ENCODE measurements around the gene PDE6B.
"Not testable (repeated sequence)": the region's sequence is repeated elsewhere in the genome, so short reads cannot be mapped to it uniquely, and the experiment has no call there.

Gene PDE6B

DNA sequence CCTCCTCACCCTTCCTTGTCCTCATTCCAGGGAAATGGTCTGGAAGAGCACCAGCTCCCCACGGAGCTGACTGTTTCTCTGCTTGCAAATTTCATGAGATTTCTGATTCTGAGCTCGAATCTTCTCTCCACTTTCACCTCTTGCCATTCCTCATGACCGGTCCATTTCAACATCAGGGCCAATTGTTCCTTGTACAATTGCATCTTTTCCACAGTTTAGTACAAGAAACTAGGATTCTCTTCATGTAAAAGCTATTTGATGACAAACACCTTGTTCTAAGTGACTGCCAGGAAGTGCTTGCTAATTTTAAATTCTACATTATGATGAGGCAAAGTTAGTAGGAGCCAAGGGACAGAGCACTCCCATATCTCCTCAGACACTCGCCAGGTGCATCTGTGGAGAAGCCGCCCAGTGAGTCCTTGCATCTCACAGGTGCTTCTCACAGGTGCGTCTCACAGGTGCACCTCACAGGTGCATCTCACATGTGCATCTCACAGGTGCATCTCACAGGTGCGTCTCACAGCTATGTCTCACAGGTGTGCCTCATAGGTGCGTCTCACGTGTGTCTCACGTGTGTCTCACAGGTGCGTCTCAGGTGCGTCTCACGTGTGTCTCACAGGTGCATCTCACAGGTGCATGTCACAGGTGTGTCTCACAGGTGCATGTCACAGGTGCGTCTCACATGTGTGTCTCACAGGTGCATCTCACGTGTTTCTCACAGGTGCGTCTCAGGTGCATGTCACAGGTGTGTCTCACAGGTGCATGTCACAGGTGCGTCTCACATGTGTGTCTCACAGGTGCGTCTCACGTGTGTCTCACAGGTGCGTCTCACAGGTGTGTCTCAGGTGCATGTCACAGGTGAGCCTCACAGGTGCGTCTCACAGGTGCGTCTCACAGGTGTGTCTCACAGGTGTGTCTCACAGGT lies 3.0 kb upstream of the PDE6B start:
- no peak for DNase-seq (ENCODE audit: low spot score)

DNA sequence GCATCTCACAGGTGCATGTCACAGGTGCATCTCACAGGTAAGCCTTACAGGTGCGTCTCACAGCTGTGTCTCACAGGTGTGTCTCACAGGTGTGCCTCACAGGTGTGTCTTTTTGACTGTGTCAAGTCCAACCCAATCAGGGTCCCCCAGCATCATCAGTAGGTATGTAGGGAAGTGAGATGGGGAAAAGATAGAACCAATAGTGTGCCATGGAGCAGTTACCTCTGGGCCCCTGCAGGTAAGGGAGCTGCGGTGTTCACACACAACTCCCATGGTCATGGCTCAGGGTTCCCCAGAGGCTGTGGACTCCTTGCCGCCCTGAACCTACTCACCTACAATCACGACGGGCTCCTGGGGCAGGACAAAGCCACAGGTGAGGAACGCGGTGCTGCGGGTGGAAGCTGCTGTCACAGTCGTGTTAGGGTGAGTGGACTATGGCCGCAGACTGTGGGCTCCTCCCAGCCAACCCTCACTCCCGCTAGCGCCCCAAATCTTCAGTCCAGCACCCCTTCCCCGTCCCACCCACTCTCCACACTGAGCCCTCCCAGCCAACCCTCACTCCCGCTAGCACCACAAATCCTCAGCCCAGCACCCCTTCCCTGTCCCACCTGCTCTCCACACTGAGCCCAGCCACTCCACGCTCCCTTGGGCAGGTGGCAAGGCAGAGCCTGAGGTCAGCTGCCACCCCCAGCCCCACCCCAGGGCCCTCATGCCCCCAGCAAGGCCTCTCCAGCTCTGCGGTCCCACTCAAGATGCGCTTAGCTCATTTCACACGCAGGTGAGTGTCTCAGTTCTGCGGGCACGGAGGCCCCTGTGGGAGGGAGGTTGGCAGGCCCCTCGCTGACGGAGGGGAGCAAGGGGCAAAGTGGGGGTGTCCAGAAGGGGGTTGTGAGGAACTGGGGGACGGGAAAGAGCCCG lies 2.1 kb upstream of the PDE6B start:
- DNase-seq (ENCODE audit: low spot score), result no peak

- no peak for DNase-seq (ENCODE audit: low spot score)
Observed at GRCh38 chr4:623914-624566, 1.3 kb upstream of the PDE6B start.

DNA sequence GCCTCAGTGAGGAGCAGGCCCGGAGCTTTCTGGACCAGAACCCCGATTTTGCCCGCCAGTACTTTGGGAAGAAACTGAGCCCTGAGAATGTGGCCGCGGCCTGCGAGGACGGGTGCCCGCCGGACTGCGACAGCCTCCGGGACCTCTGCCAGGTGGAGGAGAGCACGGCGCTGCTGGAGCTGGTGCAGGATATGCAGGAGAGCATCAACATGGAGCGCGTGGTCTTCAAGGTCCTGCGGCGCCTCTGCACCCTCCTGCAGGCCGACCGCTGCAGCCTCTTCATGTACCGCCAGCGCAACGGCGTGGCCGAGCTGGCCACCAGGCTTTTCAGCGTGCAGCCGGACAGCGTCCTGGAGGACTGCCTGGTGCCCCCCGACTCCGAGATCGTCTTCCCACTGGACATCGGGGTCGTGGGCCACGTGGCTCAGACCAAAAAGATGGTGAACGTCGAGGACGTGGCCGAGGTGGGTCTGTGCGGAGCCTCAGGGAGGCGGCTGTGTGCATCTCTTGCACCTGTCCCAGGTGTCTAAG lies 323 bp downstream of the PDE6B start:
- DNase-seq (ENCODE audit: low spot score), result no peak

- no peak for DNase-seq (ENCODE audit: low spot score)
Observed at GRCh38 chr4:626201-627091, 1.1 kb downstream of the PDE6B start.

GRCh38 chr4:627347-628125 lies 2.2 kb downstream of the PDE6B start:
- no peak for DNase-seq (ENCODE audit: low spot score)

GRCh38 chr4:628311-628741 lies 3.0 kb downstream of the PDE6B start:
- no peak for DNase-seq (ENCODE audit: low spot score)

GRCh38 chr4:628821-629635 lies 3.7 kb downstream of the PDE6B start:
- no peak for DNase-seq (ENCODE audit: low spot score)

GRCh38 chr4:629636-629914 lies 4.2 kb downstream of the PDE6B start:
- no peak for DNase-seq (ENCODE audit: low spot score)

GRCh38 chr4:629915-630641 lies 4.7 kb downstream of the PDE6B start:
- no peak for DNase-seq (ENCODE audit: low spot score)

DNA sequence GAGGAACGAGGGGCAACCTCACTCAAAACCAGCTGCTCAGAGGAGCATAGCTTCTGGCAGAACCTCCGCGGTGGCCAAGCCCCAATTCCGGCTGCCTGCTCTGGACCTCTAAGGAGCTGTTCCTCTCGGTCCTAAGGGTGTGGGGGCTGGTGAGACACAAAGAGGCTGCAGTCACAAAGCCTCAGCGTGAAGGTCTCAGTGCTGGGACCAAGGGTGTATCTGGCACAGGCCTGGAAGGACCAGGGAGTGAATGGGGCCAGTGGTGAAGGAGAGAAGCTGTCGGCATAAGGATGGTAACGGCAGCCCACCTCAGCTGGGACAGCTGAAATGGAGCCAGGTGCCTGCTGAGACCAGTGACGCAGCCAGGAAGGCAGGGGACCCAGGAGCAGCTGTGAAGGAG lies 5.3 kb downstream of the PDE6B start:
- DNase-seq (ENCODE audit: low spot score), result no peak

DNA sequence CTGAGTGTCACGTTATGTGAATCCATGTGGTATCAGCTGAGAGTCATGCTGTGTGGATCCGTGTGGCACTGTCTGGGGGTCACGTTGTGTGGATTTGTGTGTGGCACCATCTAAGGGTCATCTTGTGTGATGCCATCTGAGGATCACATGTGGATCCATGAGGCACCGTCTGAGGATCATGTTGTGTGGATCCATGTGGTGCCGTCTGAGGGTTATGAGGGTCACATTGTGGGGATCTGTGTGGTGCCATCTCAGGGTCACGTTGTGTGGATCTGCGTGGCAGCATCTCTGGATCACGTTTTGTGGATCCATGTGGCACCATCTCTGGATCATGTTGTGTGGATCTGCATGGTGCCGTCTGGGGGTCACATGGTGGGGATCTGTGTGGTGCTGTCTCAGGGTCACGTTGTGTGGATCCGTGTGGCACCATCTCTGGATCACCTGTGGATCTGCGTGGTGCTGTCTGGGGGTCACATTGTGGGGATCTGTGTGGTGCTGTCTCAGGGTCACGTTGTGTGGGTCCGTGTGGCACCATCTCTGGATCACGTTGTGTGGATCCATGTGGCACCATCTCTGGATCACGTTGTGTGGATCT lies 6.9 kb downstream of the PDE6B start:
- DNase-seq (ENCODE audit: low spot score), result no peak

- no peak for DNase-seq (ENCODE audit: low spot score)
Observed at GRCh38 chr4:632926-633325, 7.6 kb downstream of the PDE6B start.

- DNase-seq (ENCODE audit: low spot score), result no peak
Observed at GRCh38 chr4:633406-633805, 8.0 kb downstream of the PDE6B start.

DNA sequence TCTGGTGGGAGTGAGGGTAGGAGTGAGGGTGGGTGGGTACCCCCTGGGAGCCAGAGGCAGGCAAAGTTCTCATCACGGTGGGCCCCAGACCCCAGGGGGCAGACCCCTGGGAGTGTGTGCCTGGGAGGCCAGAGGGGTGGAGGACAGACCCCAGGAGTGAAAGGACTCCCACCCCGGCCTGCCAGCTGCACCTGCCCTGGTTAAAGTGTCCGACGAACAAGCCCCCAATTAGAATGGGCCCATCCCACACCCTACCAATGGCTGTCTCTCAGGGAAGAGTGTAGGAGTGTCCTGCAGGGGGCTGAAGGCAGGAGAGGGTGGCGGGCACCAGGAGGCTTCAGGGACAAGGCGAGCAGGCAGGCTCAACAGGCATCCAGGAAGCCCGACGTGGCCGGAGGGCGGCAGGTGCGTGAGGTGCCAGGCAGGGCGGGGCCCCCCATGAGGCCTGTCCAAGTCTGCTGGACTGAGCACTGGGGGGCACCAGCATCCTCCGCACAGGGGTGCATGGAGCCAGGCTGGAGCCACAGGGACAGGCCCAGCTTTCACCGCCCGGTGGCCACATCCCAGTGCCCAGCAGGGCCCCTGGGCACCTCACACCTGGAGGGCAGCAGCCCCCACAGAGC lies 8.7 kb downstream of the PDE6B start:
- DNase-seq (ENCODE audit: low spot score), result no peak

DNA sequence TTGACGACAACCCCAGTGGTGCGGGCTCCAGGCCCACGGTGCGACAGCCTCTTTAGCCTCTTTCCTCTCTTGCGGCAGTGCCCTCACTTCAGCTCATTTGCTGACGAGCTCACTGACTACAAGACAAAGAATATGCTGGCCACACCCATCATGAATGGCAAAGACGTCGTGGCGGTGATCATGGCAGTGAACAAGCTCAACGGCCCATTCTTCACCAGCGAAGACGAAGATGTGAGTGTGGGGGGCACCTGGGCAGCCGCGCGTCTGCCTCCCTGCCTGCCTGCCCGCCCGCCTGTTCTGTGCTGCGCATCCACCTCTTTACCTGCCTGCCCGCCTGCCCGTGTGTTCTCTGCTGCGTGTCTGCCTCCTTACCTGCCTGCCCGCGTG lies 9.2 kb downstream of the PDE6B start:
- no peak for DNase-seq (ENCODE audit: low spot score)

DNA sequence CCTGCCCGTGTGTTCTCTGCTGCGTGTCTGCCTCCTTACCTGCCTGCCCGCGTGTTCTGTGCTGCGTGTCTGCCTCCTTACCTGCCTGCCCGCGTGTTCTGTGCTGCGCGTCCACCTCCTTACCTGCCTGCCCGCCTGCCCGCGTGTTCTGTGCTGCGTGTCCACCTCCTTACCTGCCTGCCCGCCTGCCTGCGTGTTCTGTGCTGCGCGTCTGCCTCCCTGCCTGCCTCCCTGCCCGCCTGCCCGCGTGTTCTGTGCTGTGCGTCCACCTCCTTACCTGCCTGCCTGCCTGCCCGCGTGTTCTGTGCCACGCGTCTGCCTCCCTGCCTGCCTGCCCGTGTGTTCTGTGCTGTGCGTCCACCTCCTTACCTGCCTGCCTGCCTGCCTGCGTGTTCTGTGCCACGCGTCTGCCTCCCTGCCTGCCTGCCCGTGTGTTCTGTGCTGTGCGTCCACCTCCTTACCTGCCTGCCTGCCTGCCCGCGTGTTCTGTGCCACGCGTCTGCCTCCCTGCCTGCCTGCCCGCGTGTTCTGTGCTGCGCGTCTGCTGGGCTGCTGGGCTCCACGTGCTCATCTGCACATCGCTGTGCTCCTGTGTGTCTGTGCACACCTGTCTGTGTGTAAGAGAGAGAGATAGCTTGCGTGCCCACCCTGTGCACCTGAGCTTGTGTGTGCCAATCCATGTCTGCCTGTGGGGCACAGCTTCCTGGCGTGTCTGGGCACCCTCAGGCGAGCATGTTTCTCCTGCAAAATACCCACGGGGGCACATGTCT lies 9.9 kb downstream of the PDE6B start:
- not testable (repeated sequence) for DNase-seq (ENCODE audit: low spot score)
